HG03097 (cell line): ENCODE measurements around the gene CFAP92.

ENCODE experiments used
- ATAC-seq: cut with Tn5 transposase; IDR thresholded peaks from one replicate; pipeline ENCODE4 v1.9.1; 2021; ENCODE audit not compliant: unreplicated experiment, low FRiP score

CFAP92 gene

DNA sequence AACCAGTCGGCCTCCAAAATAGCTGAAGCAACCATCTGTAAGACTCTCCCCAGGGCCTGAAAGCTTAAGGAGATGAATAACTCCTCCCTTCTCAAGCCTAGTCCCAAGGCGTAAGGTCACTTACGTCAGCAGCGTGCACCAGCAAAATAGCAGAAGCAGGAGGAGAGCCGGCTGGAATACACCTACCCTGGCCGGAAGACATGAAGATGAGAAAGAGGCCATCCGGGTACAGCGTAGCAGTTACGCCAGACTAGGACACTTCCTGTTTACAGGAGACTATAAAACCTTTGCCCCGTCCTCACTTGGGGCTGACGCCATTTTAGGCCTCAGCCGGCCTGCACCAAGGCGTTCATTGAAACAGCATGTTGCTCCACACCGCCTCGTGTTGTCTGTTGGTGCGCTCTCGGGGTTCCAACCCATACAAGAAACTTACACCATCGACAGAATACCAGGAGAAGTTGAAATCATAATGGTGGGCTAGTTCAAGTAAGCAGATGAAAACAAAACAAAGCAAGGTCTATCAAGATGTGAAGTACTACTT lies 2.5 kb downstream of the CFAP92 start:
- ATAC-seq: no peak

DNA sequence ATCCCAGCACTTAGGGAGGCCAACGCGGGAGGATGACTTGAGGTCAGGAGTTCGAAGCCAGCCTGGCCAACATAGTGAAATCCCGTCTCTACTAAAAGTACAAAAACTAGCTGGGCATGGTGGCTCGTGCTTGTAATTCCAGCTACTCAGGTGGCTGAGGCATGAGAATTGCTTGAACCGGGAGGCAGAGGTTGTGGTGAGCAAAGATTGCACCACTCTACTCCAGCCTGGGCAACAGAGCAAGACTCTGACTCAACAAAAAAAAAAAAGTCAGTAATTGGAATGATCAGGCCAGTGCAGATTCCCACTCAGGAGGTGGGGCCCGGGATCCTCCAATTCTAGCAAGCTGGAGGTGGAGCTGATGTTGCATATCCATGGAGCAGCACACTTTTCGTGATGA lies 5.6 kb downstream of the CFAP92 start:
- ATAC-seq: no peak

DNA sequence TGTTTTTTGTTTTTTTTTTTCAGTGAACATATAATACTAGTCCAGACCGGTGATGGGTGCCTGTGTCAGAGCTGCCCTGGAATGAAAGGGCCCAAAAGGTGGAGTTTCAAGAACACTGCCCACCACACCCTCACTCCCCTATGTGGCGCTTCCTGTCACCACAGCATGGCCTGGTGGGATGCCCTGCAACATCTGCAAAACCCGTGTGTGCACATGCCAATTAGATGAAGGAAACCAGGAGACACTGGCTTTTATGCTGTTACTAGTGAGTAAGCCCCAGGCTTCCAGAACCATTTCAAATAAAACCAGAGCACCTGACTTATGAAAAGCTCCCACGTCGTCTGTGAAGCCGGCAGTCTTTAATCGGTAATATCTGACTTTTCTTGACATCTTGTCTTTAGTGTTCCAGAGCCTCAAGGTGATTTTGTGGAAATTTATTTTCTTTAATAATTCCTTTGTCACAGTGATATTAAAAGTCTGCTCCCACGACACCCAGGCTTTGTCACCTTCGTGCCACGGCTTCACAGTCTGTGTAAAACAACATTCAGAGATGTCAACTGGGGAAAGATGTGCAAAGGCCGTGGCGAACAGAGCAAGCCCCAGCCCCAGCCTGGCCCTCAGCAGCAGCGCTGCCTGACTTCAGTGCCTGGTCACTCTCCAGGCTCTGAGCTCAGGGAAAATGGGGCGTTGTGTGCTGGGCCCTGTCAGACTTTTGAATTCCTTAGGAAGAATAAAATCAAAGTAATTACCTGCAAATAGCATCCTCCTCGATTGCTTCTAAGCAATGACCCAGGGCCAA lies 6.4 kb downstream of the CFAP92 start:
- ATAC-seq: no peak

DNA sequence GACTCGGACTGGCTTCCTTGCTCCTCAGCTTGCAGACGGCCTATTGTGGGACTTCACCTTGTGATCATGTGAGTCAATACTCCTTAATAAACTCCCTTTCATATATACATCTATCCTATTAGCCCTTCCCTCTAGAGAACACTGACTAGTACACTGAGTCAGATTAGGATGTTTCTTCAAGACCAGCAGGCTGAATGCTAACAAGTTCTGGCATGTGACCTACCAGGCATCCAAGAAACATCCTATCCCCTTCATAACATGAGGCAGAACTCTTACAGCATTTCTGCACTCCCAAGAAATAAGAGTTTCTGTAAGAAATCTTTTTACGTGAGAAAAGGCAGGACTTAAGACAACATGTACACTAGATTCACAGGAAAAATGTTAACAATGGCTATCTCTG lies 9.3 kb downstream of the CFAP92 start:
- no peak for ATAC-seq

DNA sequence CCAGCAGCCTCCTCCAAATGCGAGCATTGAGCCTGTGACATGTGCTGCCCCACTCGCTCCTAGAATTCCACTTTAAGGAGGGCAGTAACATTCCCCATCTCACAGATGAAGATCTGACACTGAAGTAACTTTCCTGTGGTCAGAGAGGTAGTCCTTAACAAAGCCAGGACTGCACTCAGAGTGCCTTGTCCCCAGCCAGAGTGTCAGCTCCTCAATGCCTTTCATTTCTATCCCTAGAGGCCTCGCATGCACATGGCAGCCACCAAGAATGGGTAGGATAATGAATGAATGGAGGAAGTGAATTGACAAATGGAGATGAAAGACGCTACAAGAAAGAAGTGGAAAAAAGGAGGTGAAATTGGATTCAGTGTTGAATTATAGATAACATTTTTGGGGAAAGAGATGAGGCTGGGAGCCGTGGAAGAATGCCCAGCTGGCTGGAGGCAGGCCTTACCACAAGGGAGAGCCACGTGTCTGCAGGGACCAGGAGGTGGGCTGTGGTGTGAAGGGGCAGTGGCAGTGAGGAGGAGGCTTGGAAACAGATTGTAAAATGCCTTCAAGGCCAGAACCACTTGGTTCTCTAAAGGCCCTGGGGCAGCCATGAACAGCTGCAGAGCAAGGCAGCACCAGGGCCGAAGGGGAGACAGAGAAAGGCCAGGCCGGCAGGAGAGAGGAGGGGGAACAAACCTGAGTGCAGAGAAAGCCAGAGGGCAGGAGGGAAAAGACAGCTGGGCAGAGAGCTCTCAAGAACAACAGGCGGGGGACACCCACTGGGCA lies 10.4 kb downstream of the CFAP92 start:
- no peak for ATAC-seq

DNA sequence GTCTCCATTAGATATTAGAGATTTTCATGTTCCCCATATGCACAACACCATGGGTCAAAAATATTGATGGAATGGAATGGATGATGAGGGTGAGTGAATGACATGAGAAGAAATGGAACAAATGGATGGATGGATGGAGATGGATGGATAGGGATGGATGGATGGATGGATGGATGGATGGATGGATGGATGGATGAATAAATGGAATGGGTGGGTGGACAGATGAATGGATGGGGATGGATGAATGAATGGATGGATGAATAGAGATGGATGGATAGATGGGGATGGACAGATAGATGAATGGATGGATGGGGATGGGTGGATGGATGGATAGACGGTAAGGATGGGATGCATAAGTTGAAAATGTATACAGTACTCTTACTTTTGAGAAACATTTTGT lies 18.6 kb downstream of the CFAP92 start:
- ATAC-seq: no peak

DNA sequence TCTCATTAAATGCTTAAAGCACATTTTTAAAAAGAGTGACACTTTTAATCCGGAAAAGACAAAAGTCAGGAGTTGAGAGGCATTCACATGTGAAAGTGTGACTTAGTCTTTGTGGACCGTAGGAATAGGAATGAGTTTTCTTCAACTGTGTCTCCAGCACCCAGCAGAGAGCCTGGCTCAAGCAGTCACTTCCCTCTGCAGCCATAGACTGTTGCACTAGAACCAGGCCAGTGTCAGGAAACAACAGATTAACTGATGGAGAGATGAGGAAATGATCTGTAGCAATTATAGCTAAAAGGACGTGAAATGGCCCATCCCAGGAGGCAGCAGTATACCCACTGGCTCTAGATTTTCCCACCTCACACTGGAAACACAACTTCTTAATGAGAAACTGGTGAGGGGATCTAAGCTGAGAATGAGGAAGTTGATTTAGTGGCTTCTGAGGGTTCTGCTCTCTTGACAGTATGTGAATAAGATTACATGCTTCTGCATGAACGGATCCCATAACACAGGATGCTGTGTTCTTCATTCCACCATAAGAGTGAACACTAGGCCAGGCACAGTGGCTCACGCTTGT lies 19.8 kb downstream of the CFAP92 start:
- ATAC-seq: no peak

DNA sequence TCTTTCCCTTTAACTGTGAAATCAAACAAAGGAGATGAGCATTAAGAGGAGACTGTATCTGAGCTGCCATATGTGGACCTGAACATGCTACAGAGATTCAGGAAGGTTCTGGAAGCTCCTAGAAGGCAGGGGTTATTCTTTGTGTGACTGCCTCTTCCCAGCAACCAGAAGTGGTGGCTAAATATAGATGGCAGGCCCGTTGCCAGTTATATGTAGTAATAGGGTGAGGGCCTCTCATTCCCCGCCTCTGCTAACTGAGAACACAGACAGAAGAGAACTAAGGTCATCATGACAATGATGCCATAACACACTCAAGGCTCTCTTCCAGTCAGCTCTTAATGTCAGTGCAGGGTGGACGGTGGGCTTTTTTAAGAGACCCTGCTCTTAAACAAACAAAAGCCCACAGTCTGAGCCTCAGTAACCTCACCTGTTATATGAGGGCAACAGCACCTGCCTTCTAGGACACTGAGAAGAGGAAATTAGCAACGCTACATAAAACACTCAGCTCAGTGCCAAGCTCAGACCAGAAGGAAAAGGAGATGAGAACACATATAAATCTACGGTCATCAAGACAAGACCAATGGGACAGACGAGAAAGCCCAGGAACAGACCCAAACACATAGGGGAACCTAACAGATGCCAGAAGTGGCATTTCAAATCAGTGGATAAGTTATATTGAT lies 22.3 kb downstream of the CFAP92 start:
- ATAC-seq: no peak

DNA sequence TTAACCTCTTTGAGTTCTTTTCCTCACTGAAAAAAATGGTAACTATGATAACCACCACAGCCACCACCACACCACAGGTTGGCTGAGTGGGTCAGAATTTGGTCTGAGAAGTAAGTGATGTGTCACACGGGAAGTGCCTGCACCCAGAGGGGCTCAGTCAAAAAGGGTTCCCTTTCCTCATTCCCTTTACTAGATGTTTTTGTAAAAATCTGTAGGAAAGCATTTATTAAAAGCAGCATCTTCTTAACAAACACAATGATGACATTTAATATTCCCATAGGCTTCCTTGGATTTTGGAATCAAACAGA lies 23.2 kb downstream of the CFAP92 start:
- no peak for ATAC-seq

DNA sequence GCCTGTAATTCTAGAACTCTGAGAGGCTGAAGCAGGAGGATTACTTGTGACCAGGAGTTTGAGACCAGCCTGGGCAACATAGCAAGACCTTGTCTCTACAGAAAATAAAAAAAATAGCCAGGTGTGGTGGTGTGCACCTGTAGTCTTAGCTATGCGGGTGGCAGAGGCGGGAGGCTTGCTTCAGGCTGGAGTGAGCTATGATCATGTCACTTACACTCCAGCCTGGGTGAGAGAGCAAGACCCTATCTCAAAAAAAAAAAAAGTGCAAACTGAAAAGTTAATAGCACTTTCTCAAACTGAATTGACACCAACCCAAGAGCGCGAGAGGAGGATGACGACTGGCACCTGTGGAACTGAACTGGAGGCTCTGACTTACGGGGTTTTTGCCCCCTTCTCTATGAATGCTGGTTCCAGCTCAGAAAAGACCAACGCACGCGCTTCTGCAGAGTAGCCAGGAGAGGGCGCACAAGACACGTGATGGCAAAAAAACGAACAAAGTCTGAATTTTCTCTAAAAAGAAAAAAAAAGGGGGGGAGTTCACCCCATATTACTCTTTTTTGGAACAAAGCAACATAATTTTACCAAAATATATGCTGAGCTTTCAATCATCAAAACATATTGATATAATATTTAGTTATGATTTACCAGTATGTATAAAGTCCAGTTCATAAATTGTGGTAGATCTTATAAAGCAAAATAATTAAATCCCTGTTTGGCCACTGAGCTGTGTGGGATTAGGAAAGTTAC lies 23.7 kb downstream of the CFAP92 start:
- ATAC-seq: no peak

DNA sequence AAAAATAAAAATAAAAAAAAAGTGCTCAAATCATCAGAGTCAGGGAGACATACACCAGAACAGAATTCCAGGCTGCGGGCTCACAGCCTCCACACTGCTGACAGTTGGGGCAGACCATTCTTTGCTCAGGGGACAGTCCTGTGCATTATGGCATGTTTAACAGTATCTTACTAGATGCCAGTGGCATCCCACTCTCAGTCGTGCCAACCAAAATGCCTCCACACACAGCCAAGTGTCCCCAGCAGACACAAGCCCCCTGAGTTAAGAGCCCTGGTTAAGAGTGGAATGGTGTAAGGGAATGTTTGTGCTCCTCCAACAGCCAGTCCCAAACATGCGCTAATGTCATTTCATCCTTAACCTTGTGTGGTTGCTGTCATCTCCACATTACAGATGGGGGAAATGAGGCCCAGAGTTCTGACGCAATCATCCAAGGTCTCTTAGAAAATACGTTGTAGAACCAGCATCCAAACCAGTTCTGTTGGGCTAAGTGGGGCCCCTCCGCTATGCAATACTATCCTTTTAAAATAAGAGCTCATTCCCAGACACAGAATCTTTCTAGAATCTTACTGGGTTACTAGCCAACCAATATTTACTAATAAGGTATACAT lies 26.0 kb downstream of the CFAP92 start:
- ATAC-seq: no peak

DNA sequence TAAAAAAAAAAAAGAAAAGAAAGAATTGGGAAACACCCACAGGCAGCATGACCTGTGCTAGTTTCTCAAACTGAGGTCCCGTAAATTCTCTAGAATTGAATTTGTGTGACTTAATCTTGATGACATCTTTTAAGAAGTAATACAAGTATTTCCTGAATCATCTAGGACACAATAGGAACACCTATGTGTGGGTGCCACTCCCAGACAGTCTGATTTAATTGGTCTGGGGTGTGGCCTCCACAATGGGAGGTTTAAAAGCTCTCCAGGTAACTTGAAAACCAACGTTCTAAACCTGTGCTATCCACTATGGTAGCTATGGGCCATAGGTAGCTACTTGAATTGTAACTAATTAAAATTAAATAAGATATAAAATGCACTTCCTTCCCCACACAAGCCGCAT lies 28.1 kb downstream of the CFAP92 start:
- no peak for ATAC-seq

DNA sequence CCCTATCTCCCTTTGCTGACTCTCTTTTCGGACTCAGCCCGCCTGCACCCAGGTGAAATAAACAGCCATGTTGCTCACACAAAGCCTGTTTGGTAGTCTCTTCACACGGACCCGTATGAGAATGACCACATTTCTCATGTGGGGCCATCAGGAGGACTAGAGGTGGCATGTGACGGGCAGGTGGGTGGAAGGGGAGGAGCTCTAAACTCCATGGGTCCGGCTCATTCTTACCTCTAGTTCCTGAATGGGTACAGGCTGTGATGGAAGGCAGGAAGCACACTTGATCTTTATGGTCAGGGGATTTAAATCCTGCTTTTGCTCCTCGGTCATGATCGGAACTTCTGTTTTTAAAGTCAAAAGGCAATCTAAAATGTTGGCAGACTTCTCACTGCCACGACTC lies 28.6 kb downstream of the CFAP92 start:
- no peak for ATAC-seq

DNA sequence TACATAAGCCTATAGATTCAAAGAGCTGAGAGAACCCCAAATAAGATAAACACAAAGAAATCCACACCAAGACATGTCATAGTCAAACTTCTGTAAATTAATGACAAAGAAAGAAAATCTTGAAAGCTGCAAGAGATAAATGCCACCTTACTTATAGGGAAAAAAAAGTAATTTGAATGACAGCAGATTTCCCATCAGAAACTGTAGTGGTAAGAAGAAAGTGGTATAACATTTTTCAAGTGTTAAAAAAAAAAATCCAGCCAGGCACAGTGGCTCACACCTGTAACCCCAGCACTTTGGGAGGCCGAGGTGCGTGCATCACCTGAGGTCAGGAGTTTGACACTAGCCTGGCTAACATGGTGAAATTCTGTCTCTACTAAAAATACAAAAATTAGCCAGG lies 37.4 kb downstream of the CFAP92 start:
- ATAC-seq: no peak

DNA sequence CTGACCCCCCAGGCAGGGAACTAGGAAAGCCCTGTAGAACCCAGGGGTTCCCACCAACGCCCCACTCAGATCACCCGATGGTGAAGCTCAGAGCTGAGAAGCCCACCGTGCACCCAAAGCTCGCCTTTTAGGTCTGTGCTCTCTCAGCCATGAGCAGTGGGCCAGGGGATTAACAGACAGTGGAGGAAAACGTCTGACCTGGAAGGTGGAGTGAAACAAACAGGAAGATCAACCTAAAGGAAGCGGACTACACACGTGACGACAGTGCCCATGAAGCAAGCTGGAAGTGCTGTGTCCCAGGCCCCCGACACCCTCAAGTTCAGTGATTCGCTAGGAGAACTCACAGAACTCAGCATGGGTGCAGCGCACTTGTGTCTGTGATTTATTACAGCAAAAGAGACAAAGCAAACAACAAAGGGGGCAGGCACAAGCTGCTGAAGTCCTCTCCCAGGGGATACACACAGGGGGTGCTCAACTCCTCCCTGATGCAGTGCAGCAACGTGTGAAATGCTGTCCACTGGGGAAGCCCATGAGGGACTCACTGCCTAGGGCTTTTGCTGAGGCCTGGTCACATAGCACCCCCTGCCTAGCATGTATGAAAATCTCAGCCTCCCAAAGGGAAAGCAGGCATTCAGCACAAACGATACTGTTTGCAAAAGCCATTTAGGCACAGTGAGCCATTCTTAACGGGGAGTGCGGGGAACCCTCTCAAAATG lies 43.5 kb downstream of the CFAP92 start:
- ATAC-seq: no peak

DNA sequence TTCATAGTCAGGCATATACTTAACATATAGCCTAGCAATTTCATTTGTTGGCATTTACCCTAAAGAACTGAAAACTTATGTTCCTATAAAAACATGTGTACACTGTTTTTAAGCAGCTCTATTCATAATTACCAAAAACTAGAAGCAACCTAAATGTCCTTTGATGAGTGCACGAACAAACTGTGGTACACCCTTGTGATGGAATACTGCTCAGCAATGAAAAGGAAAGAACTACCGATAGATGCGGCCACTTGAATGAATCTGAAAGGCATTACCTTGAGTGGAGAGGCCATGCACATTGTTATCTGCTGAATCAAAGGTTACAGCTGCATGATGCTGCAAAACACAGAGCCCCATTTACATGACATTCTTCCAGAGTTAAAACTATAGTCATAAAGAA lies 44.7 kb downstream of the CFAP92 start:
- no peak for ATAC-seq

DNA sequence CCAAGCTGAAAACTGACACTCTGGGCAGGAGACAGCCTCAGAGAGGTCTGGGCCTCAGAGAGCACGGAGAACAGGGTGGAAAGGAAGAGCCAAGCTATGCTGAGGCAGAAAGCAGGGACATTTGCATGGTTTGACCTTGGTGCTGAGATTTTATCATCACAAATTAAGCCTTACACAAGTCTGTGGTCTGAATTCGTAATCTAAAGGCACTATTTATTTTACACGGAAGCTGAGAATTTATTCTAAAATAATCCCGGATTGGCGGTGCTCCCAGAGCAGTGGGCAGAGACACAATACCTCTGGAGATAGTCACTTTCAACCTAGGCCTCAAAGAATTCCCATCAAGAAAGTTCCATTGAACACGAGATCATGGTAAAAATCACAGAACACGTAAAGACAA lies 47.5 kb downstream of the CFAP92 start:
- ATAC-seq: no peak

DNA sequence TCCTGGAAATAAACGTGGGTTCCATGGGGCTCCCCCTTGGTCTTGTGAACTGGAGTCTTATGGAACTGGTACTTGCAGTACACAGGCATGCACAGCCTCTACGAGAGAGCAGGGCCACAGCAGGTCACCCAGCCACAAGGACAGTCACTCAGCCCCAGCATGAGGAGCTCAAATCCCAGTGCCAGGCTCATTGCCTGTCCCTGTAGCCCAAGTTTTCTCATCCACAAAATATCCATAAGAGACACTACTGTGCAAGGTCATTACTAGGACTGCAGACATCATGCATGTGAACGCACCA lies 48.0 kb downstream of the CFAP92 start:
- no peak for ATAC-seq

DNA sequence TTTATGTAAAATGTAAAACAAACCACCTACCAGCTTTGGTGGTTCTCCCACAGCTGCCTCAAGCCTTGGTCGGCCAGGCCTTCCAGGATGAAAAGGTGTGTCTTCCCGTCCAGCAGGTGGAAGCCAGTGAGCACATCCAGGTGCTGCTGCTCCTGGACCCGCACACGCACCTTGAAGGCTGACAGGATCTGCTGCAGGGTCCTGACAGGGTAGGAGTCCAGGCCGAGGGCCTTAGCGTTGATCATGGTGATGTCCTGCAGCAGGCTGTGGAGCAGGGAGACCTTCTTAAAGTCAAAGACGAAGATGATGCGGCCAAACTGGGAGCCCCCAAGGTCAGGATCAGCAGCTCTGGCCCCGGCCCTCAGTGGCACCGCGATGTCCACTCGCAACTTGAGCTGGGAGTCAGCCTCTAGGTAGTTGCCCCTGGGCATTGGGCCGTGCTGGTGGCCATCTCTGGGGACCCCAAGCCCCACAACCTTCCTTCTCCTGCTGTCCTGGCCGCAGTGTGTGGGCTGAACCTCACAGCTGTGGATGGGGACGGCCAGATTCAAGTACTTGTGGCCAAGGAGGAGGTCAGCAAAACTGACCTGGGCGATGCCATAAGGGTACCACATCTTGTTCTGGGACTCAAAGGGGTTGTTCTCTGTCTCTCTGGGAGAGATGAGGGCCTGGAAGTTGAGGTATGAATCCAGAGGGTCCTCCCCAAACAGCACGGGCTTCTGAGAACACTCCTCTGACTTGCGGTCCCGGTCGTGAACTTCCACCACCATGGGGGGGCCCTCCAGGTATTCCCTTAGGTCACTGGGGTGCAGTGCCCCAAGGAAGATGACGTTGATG lies 48.6 kb downstream of the CFAP92 start:
- ATAC-seq: no peak
